ENCODE measurements around the gene RNF166. TPM values are rescaled to one million over a fixed set of nuclear protein-coding genes. Genes with fewer than 3 reads are reported as not detected.

Gene RNF166
- total RNA-seq, 4 donors from 2014 or later: 22.9 to 32.5 (median 26.1) TPM

- no peaks in the 10 kb centered on the region for H3K36me3 ChIP-seq
- H3K9me3 ChIP-seq: no peaks in the 10 kb centered on the region
- intact Hi-C loops (cut with DNase I; ENCODE audit: low total_unique reads) (no loop called here), in situ Hi-C loops (cut with MboI; ENCODE audit: low sequenced_read_pairs in 4 of 4) (loop anchor here in 2 of 4 donors (25.0 kb wide), 1 partner anchor 486 kb away; the partner anchor contains the start of genes SLC22A31 (in 2 of the 2) and ZNF778 (in 2 of the 2))
- no peaks in the 10 kb centered on the region for H3K4me1 ChIP-seq
- H3K27me3 ChIP-seq: no peaks in the 10 kb centered on the region
- H3K27ac ChIP-seq: no peak overlapping the region
- DNase-seq: no peak
- ATAC-seq: no peak
- no peak overlapping the region for H3K4me3 ChIP-seq
- TF ChIP-seq CTCF (IDR thresholded peaks at IDR 0.05 in 4 of 5, conservative IDR thresholded peaks at IDR 0.05 in 1 of 5) (no peak), POLR2A (IDR thresholded peaks at IDR 0.05) (no peak)
Measured at GRCh38 chr16:88726408-88726749, 20.2 kb upstream of the RNF166 start.

GRCh38 chr16:88725609-88726407, 19.6 kb upstream of the RNF166 start:
- in situ Hi-C loops (cut with MboI; ENCODE audit: low sequenced_read_pairs in 4 of 4): loop anchor here in 2 of 4 donors (25.0 kb wide), 1 partner anchor 486 kb away; the partner anchor contains the start of genes SLC22A31 (in 2 of the 2) and ZNF778 (in 2 of the 2)
- DNase-seq (no peak), ATAC-seq (no peak)
- Histone ChIP-seq H3K36me3 (no peaks in the 10 kb centered on the region), H3K9me3 (no peaks in the 10 kb centered on the region), H3K4me1 (no peaks in the 10 kb centered on the region), H3K27ac (no peak overlapping the region), H3K4me3 (no peak overlapping the region), H3K27me3 (no peaks in the 10 kb centered on the region)
- intact Hi-C loops (cut with DNase I; ENCODE audit: low total_unique reads): no loop called here
- TF ChIP-seq CTCF (IDR thresholded peaks at IDR 0.05 in 4 of 5, conservative IDR thresholded peaks at IDR 0.05 in 1 of 5) (no peak), POLR2A (IDR thresholded peaks at IDR 0.05) (no peak)

- no peak overlapping the region for H3K27ac ChIP-seq
- no peaks in the 10 kb centered on the region for H3K27me3 ChIP-seq
- ATAC-seq (no peak), DNase-seq (no peak)
- no peaks in the 10 kb centered on the region for H3K4me1 ChIP-seq
- no peak overlapping the region for H3K4me3 ChIP-seq
- no peaks in the 10 kb centered on the region for H3K9me3 ChIP-seq
- intact Hi-C loops (cut with DNase I; ENCODE audit: low total_unique reads): no loop called here
- in situ Hi-C loops (cut with MboI; ENCODE audit: low sequenced_read_pairs in 4 of 4): loop anchor here in 2 of 4 donors (25.0 kb wide), 1 partner anchor 487 kb away; the partner anchor contains the start of genes SLC22A31 (in 2 of the 2) and ZNF778 (in 2 of the 2)
- TF ChIP-seq CTCF (IDR thresholded peaks at IDR 0.05 in 4 of 5, conservative IDR thresholded peaks at IDR 0.05 in 1 of 5): no peak
- no peak for TF ChIP-seq POLR2A (IDR thresholded peaks at IDR 0.05)
- no peaks in the 10 kb centered on the region for H3K36me3 ChIP-seq
Measured at GRCh38 chr16:88724855-88725555, 18.8 kb upstream of the RNF166 start.

- DNase-seq: no peak
- ATAC-seq: no peak
- no peaks in the 10 kb centered on the region for H3K4me1 ChIP-seq
Measured at GRCh38 chr16:88723911-88724310, 17.7 kb upstream of the RNF166 start.

More at GRCh38 chr16:88723911-88724310, 17.7 kb upstream of the RNF166 start:
- no peak overlapping the region for H3K4me3 ChIP-seq
- intact Hi-C loops (cut with DNase I; ENCODE audit: low total_unique reads) (no loop called here), in situ Hi-C loops (cut with MboI; ENCODE audit: low sequenced_read_pairs in 4 of 4) (no loop called here)
- H3K27ac ChIP-seq: no peak overlapping the region
- H3K36me3 ChIP-seq: no peaks in the 10 kb centered on the region
- no peaks in the 10 kb centered on the region for H3K27me3 ChIP-seq
- TF ChIP-seq POLR2A (IDR thresholded peaks at IDR 0.05): no peak
- no peak for TF ChIP-seq CTCF (IDR thresholded peaks at IDR 0.05 in 4 of 5, conservative IDR thresholded peaks at IDR 0.05 in 1 of 5)
- H3K9me3 ChIP-seq: no peaks in the 10 kb centered on the region
